Skin of body (tissue), 2 donors: ENCODE results near the gene CREB1. TPM values are rescaled to one million over a fixed set of nuclear protein-coding genes. Genes with fewer than 3 reads are reported as not detected.
"Not testable (repeated sequence)": the region's sequence is repeated elsewhere in the genome, so short reads cannot be mapped to it uniquely, and the experiment has no call there.

Experiments
- DNase-seq: peaks from one replicate; lab custom pipeline; 2025; lab: John Stamatoyannopoulos, UW
- total RNA-seq: library from RNA; depleted of rRNA; stranded (reverse); fragments of >200 nt; gene quantifications from one replicate; pipeline ENCODE4 v1.2.3, GENCODE V29; 2014

CREB1 gene
- total RNA-seq, 1 donor from 2014 or later, result 47.4 TPM

GRCh38 chr2:207616185-207616584 is 86.4 kb downstream of the CREB1 start:
- DNase-seq, result no peak

GRCh38 chr2:207617011-207617671 is 87.4 kb downstream of the CREB1 start:
- no peak for DNase-seq

DNA sequence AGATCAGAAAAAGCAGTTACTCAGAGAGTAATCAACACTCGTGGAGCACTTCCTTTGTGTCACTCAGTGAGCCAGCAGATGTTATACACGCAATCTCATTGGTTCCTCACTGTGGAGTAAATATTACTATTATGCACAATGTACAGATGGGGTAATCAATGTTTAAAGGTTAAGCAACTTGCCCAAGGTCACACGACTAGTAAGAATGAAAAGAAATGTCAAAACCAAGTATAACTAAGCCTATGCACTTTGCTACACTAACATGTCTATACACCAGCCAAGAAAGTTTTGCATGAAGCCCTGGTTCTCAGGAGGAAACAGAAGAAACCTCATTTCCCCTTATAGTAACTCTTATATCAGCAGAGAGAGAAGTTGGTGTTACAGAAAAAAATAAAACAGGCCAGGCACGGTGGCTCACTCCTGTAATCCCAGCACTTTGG is 90.0 kb downstream of the CREB1 start:
- no peak for DNase-seq

DNA sequence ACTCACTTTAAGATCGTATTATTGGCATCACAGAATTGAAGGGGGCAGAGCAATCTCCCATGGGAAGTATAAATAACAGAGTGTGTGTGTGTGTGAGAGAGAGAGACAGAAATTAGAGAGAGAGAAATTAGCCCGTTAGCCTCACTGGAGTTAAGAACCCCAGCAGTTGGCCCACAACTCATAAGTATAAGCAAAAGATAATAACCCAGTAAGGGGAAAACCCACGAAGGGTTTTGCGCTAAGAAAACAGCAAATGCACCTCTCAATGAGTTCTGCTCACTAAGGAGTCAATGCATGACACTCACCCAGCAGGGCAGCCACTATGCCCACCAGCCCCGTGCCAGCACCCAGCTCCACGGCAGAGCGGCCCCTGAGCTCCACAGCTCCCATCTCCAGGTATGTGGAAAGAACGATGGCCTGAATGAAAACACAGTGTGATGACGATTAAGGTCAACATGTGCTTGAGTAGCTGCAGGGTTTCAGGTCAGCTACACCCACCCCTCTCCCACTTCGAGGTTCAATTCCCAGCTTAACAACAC is 91.8 kb downstream of the CREB1 start:
- no peak for DNase-seq

- DNase-seq, result peak; percentile 75
Measured at GRCh38 chr2:207624185-207625013, 94.6 kb downstream of the CREB1 start.

DNA sequence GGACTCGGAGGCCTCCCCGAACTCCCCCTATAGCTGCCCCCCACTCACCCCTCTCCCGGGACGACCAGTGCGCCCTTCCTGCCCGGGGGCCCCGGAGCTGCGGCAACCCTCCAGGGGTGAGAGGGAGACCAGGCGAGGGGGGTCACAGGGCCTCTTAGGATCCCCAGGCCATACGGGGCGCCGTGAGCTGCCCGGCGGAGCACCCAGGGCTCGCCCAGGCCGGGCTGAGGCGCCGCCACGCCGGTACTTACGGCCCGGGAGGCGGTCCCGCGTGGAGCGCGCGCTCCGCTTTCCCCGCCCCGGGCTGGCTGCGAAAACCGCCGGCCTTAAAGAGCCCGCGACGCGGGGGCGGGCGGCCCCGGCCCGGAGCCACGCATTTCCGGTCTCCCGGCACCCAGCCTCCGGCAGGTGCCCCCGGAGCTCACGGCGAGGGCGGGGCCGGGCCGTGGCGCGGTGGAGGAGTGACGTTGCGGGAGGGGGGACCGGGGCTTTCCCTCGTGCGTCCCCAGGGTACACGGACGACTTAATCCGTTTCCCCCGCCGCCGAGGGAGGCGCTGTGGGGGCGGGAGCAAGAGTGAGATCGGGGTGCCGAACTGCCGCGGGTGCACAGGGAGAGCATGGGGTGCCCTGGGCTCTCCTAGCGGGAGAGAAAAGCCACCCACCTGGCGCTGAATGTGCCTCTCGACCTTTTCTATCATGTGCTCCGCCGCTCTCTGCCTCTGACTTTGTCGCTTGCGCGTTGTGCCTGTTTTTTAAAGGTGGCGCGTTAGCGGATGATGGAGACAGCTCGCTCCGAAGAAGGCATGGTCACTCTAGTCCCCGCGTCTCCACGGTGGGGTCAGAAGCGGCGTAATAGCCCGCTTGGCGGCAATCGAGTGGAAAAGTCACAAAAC is 95.5 kb downstream of the CREB1 start, which contains the start of gene METTL21A:
METTL21A (minus strand) TSS at position 381 of the 894 bp plus-strand sequence. CDS start 1,019 bp downstream, outside the sequence.
- DNase-seq, result peak; percentile 81

DNA sequence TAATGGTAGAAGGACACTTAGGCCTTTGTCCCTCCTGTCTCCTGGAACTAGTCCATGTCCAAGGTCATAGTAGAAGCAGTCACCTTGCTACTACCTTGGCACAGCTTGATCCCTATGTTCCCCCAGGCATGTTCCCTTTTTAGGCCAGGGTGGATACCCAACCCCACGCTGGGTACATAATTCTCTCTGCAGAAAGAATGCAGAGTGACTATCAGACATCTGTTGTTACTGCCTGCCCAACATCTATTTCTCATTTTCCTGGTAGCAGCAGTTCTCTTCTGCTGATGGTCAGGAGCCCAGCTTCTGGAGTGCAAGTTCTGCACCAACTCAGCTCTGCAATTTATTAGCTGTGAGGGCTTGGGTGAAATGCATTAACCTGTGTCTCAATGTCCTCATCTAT is 99.8 kb downstream of the CREB1 start:
- no peak for DNase-seq

GRCh38 chr2:207630491-207630890 is 100.7 kb downstream of the CREB1 start:
- no peak for DNase-seq

DNA sequence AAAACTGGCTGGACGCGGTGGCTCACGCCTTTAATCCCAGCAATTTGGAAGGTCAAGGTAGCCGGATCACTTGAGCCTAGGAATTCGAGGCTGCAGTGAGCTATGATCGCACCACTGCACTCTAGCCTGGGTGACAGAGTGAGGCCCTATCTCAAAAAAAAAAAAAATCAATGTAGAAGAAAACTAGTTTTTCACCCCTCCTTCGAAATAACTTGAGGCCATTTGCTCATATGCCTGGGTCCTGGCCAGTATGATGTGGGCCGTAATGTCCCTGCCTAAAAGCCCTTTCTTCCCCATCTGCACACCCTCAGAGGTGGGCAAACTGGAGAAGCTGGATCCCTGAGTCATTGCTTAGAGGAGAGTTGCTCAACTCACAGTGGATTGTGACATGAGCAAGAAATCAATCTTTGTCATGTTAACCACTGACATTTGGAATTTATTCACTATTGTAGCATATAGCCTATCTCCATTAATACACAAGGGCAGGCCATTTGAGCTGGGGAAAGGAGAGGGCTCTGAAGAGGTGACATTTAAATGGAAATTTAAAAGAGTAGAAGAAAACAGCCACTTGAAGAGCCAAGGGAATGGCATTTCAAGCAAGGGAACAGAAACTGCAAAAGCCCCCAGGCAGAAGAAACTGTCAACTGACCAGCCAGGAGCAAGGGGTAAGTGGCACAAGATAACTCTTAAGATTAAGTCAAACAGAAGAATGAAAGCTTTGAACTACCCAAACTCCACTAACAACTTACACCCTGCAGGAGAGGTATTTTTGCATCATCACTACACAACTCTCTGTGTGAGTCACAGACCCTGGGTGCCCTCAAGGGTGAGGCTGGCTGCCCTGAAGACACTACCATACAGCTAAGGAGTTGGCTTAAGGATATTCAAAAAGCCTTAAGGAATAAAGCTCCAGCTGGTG is 103.1 kb downstream of the CREB1 start:
- no peak for DNase-seq

DNA sequence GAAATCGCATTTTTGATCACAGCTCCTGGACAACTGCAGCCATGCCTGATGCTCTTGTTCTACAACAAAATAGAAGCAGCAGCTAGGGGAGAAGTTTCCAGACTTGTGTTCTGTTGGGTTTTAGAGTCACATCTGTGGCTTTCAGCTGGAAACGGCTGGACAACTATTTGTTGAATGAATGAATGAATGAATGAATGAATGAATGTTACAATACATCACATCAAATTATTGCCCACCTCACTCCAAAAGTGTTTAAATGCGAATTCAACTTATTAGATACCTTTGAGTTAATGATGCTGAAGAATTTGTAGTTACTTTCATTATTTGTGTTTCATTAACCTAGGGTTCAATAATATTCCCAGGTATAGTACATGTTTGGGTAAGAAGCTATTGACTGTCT is 103.9 kb downstream of the CREB1 start:
- DNase-seq, result no peak

DNA sequence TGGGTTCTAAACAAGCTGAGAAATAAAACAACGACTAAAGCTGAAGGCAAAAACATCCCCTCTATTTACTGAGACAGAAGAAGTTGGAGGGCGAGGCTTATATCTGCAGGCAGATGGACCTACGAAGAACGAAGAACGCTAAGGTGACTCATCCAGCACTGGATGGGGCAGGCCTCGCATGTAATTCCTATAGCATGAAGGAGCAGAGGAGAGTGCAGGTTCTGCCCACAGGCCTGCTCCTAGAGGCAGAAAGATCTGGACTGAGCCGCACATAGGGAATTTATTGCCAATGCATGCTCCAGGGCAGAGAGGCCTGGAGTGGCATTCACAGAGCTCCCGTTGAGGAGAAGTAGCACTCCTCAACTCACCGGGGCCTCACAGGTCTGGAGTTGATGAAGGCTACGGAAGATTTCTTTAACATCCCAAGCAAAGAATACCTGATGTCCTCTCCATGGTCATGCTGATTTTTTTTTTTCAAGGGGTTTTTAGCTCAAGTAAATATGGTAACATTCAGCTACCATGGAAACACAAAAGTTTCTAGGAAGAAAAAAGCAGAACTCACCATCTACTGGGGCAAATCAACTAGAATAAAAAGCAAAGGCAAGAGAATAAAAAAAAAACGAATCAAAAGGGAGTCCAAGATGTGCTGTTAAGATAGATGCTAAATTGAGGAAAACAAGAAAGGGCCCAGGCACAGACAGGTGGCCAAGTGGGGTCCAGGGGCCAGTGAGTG is 105.9 kb downstream of the CREB1 start:
- no peak for DNase-seq

- not testable (repeated sequence) for DNase-seq
Measured at GRCh38 chr2:207639288-207639687, 109.5 kb downstream of the CREB1 start.

DNA sequence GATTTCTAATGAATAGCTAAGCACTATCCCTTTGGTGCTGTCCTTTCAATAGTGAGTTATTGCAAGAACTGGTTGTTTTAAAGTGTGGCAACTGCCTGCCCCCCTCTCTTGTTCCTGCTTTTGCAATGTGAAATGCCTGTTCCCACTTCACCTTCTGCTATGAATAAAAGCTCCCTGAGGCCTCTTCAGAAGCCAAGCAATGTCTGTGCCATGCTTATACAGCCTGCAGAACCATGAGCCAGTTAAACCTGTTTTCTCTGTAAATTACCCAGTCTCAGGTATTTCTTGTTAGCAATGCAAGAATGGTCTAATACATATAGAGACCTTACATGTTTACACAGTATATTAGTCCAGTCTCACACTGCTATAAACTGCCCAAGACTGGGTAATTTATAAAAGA is 110.4 kb downstream of the CREB1 start:
- no peak for DNase-seq

DNA sequence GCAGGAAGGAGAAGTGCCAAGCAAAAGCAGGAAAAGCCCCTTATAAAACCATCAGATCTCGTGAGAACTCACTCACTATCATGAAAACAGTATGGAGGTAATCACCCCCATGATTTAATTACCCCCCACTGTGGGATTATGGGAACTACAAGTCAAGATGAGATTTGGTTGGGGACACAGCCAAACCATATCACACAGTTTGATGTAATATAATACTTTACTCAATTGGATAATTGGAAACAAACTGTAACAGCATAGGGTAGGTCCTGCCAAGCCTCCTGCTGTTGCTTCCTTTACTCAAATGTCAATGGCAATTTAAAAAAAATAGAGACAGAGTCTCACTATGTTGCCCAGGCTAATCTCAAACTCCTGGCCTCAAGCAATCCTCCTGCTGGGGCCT is 110.9 kb downstream of the CREB1 start:
- no peak for DNase-seq

DNA sequence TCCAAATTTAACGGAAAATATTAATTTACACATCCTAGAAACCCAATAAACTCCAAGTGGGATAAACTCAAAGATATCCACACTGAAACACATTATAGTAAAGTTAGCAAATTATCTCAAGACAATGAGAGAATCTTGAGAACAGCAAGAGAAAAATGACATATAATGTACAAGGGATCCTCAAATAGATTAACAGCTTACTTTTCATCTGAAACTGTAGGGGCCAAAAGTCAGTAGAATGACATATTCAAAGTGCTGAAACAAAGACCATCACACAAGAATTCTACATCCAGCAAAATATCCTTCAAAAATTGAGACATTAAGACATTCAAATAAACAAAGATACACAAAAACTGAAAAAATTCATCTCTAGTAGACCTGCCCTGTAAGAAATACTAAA is 114.1 kb downstream of the CREB1 start:
- no peak for DNase-seq

- DNase-seq, result not testable (repeated sequence)
Measured at GRCh38 chr2:207646582-207646981, 116.8 kb downstream of the CREB1 start.
